Panc1 (cell line): ENCODE results near the gene ZNF160. TPM values are rescaled to one million over a fixed set of nuclear protein-coding genes. Genes with fewer than 3 reads are reported as not detected.

Source experiments
- ATAC-seq: fragments of 200-7000 bp; cut with Tn5 transposase; 2 replicates; pipeline ENCODE4 v1.9.1; 2020; ENCODE audit warnings: mild to moderate bottlenecking, moderate library complexity
- BruUV-seq: library from RNA; stranded (reverse); fragments of 400-500 nt; replicated peaks from 2 replicates; lab custom pipeline; 2021; lab: Mats Ljungman, UMichigan
- CTCF ChIA-PET: fragments of 300-600 bp; sonication (Branson Sonifier 250); formaldehyde crosslinking; loops from one replicate; lab custom pipeline; 2022; ENCODE audit warnings: antibody characterized with exemption; lab: Charles Lee
- POLR2A ChIA-PET: fragments of 300-600 bp; sonication (Branson Sonifier 250); formaldehyde crosslinking; loops from one replicate; lab custom pipeline; 2022; ENCODE audit warnings: antibody characterized with exemption; lab: Charles Lee
- DNase-seq: peaks from one replicate; pipeline ENCODE4 v3.0.0-alpha.2; 2010; ENCODE audit warnings: low read depth, low spot score
- H3K27ac ChIP-seq: 2 replicates; pipeline ENCODE4 v1.5.1; 2011; ENCODE audit warnings: mild to moderate bottlenecking, low read length, inconsistent platforms
- H3K27me3 ChIP-seq: fragments of 200-500 bp; sonication (Bioruptor generic); 2 replicates; pipeline ENCODE4 v1.6.0; 2014; ENCODE audit warnings: low read length, inconsistent platforms; ENCODE audit not compliant: control insufficient read depth, insufficient read depth
- H3K36me3 ChIP-seq: fragments of 200-500 bp; sonication (Bioruptor generic); 2 replicates; pipeline ENCODE4 v1.5.1; 2014; ENCODE audit warnings: inconsistent platforms, mild to moderate bottlenecking, low read length, moderate library complexity; ENCODE audit not compliant: control insufficient read depth, insufficient read depth
- H3K4me1 ChIP-seq: 2 replicates; pipeline ENCODE4 v1.5.1; 2011; ENCODE audit warnings: inconsistent platforms, mild to moderate bottlenecking, low read length, moderate library complexity; ENCODE audit not compliant: control insufficient read depth, insufficient read depth
- H3K4me3 ChIP-seq, 2 experiments: 2 replicates each; pipeline ENCODE4 v1.5.1; 2011 to 2012; ENCODE audit warnings: low read depth in 2 of 2, low read length in 2 of 2, mild to moderate bottlenecking in 2 of 2, inconsistent platforms in 1 of 2, moderate library complexity in 1 of 2
- H3K9me3 ChIP-seq: fragments of 200-500 bp; sonication (Bioruptor generic); 2 replicates; pipeline ENCODE4 v1.5.1; 2014; ENCODE audit warnings: low read depth, mild to moderate bottlenecking, inconsistent platforms, low read length, moderate library complexity; ENCODE audit not compliant: control insufficient read depth, insufficient read depth
- POLR2AphosphoS5 ChIP-seq: IDR thresholded peaks from 2 replicates; pipeline ENCODE4 v1.6.1; 2012; ENCODE audit warnings: mild to moderate bottlenecking, low read depth, low read length, moderate library complexity
- SIN3A ChIP-seq: IDR thresholded peaks from 2 replicates; pipeline ENCODE4 v1.6.1; 2012; ENCODE audit warnings: low read depth, mild to moderate bottlenecking, low read length, moderate library complexity, borderline replicate concordance; ENCODE audit not compliant: insufficient read depth
- TCF7L2 ChIP-seq: IDR thresholded peaks from 2 replicates; pipeline ENCODE4 v1.6.1; 2011; ENCODE audit warnings: mild to moderate bottlenecking, low read depth, low read length, inconsistent platforms
- in situ Hi-C: cut with HindIII; loops from 2 replicates; pipeline ENCODE4 v1.10.0; 2016; ENCODE audit warnings: low sequenced_read_pairs, low pct_unique_long_range_greater_than_20kb
- intact Hi-C: fragments of 100-400 bp; cut with micrococcal nuclease; formaldehyde crosslinking; loops from one replicate; pipeline ENCODE4 v1.10.0; 2022; ENCODE audit not compliant: unreplicated experiment
- total RNA-seq: library from RNA; stranded (reverse); gene quantifications from one replicate; pipeline ENCODE4 v1.2.1, GENCODE V29; 2021; ENCODE audit not compliant: unreplicated experiment
- TF ChIP-seq, protein P1 (sequence below), 2 experiments: IDR thresholded peaks; 2 replicates each; pipeline ENCODE4 v1.6.1; 2011 to 2012; ENCODE audit warnings: low read depth in 2 of 2, control low read depth in 1 of 2, low read length in 1 of 2, mild to moderate bottlenecking in 1 of 2, moderate library complexity in 1 of 2; ENCODE audit not compliant: insufficient read depth in 1 of 2
- TF ChIP-seq, protein P2 (sequence below): fragments of 450-650 bp; IDR thresholded peaks from 2 replicates; pipeline ENCODE4 v1.5.1; 2017; ENCODE audit warnings: mild to moderate bottlenecking

ZNF160 gene
- total RNA-seq, 1 experiment from 2014 or later, result 29.1 TPM

DNA sequence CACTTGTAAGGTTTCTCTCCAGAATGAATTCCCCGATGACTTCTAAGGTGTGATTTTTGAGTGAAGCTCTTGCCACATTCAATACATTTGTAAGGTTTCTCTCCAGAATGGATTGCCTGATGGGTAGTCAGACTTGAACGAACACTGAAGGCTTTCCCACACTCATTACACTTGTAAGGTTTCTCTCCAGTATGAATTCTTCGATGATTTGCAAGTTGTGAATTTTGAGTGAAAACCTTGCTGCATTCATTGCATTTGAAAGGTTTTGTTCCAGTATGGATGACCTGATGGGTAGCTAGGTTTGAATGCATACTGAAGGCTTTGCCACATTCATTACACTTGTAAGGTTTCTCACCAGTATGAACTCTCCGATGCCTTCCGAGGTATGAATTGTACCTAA is 34.4 kb downstream of the ZNF160 start:
- H3K4me1 ChIP-seq, result no peaks in the 10 kb centered on the region
- BruUV-seq, result no TSS peak
- CTCF ChIA-PET, result no interaction called here
- peaks cover 32% of the 10 kb centered on the region for H3K36me3 ChIP-seq
- TF ChIP-seq, protein P1, sequence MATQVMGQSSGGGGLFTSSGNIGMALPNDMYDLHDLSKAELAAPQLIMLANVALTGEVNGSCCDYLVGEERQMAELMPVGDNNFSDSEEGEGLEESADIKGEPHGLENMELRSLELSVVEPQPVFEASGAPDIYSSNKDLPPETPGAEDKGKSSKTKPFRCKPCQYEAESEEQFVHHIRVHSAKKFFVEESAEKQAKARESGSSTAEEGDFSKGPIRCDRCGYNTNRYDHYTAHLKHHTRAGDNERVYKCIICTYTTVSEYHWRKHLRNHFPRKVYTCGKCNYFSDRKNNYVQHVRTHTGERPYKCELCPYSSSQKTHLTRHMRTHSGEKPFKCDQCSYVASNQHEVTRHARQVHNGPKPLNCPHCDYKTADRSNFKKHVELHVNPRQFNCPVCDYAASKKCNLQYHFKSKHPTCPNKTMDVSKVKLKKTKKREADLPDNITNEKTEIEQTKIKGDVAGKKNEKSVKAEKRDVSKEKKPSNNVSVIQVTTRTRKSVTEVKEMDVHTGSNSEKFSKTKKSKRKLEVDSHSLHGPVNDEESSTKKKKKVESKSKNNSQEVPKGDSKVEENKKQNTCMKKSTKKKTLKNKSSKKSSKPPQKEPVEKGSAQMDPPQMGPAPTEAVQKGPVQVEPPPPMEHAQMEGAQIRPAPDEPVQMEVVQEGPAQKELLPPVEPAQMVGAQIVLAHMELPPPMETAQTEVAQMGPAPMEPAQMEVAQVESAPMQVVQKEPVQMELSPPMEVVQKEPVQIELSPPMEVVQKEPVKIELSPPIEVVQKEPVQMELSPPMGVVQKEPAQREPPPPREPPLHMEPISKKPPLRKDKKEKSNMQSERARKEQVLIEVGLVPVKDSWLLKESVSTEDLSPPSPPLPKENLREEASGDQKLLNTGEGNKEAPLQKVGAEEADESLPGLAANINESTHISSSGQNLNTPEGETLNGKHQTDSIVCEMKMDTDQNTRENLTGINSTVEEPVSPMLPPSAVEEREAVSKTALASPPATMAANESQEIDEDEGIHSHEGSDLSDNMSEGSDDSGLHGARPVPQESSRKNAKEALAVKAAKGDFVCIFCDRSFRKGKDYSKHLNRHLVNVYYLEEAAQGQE (IDR thresholded peaks at IDR 0.05; ENCODE audit: insufficient read depth in 1 of 2, low read depth in 2 of 2, low read length in 1 of 2), result no peak
- TF ChIP-seq, protein P2, sequence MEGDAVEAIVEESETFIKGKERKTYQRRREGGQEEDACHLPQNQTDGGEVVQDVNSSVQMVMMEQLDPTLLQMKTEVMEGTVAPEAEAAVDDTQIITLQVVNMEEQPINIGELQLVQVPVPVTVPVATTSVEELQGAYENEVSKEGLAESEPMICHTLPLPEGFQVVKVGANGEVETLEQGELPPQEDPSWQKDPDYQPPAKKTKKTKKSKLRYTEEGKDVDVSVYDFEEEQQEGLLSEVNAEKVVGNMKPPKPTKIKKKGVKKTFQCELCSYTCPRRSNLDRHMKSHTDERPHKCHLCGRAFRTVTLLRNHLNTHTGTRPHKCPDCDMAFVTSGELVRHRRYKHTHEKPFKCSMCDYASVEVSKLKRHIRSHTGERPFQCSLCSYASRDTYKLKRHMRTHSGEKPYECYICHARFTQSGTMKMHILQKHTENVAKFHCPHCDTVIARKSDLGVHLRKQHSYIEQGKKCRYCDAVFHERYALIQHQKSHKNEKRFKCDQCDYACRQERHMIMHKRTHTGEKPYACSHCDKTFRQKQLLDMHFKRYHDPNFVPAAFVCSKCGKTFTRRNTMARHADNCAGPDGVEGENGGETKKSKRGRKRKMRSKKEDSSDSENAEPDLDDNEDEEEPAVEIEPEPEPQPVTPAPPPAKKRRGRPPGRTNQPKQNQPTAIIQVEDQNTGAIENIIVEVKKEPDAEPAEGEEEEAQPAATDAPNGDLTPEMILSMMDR, result no peak
- TF ChIP-seq POLR2AphosphoS5, result no peak
- no peak for TF ChIP-seq TCF7L2
- TF ChIP-seq SIN3A, result no peak
- no peaks in the 10 kb centered on the region for H3K27me3 ChIP-seq
- no peak overlapping the region for H3K4me3 ChIP-seq
- intact Hi-C loops (no loop called here), in situ Hi-C loops (no loop called here)
- peaks cover 66% of the 10 kb centered on the region for H3K9me3 ChIP-seq
- no peak overlapping the region for H3K27ac ChIP-seq
- ATAC-seq (no peak), DNase-seq (no peak)
- POLR2A ChIA-PET, result no interaction called here

DNA sequence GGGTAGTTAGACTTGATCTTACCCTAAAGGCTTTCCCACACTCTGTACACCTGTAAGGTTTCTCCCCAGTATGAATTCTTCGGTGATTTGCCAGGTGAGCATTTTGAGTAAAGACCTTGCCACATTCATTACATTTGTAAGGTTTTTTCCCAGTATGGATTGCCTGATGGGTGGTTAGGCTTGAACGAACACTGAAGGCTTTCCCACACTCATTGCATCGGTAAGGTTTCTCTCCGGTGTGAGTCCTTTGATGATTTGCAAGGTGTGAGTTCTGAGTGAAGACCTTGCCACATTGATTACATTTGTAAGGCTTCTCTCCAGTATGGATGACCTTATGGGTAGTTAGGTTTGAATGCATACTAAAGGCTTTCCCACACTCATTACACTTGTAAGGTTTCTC is 35.0 kb downstream of the ZNF160 start:
- BruUV-seq, result no TSS peak
- no peak for ATAC-seq
- DNase-seq, result no peak
- TF ChIP-seq SIN3A (no peak), POLR2AphosphoS5 (no peak), TCF7L2 (no peak)
- TF ChIP-seq, protein P1 (IDR thresholded peaks at IDR 0.05; ENCODE audit: insufficient read depth in 1 of 2, low read depth in 2 of 2, low read length in 1 of 2), result no peak
- TF ChIP-seq, protein P2, result no peak
- no peak overlapping the region for H3K27ac ChIP-seq
- H3K36me3 ChIP-seq, result peaks cover 28% of the 10 kb centered on the region
- CTCF ChIA-PET, result no interaction called here
- POLR2A ChIA-PET, result no interaction called here
- no peaks in the 10 kb centered on the region for H3K27me3 ChIP-seq
- in situ Hi-C loops, result no loop called here
- intact Hi-C loops, result no loop called here
- H3K4me1 ChIP-seq, result no peaks in the 10 kb centered on the region
- peaks cover 62% of the 10 kb centered on the region for H3K9me3 ChIP-seq
- H3K4me3 ChIP-seq, result no peak overlapping the region
